Stimulated activated CD4-positive, alpha-beta T cell treated with anti-CD3 and anti-CD28 coated beads, Interleukin-15, amount 100 ng/mL, for 1 hour (primary cell): ENCODE results near the gene DRAXIN.

Source experiments
- DNase-seq, 2 donors: peaks; one replicate each; pipeline ENCODE4 v3.0.0-alpha.2; 2020; ENCODE audit warnings: low read depth in 1 of 2, low spot score in 1 of 2

The DRAXIN gene

DNA sequence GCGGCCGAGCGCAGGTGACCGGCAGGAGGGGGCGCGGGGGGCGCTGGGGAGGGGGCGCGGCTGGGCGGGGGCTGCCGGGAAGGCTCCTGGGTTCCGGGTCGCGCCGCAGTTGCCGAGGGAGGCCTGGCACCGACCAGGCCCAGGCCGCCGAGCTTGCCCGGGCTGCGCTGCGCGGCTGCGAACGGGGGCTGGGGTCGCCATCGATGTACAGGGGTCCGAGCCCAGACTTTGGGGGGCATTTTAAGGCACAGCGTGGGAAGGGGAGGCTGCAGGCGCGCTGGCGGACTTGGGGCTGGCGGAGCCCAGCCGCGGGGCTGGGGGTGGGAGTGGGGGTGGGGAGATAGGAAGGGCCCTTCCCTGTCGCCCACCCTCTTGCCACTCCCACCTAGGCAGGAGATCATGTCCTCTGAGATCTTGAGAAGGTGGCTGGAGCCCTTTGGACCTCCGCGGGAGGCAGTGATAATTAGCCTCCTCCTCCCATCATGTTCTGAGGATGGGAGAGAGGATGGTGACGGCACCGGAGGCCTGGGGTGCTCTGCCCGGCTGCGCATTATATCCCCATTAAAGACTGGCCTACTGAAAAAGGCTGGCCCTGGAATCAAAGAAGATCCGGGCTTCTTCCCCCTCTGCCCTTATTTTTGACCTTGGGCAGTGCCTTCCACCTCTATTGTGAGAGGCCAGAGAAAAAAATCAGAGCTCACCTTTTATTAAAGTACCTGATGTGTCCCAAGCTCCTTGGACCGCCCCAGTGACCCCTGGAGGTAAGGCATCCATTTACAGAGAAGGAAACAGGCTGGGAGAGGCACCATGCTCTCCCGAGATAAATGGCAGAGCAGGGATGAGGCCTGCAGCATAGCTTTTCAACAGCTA, 36.3 kb upstream of the DRAXIN start:
- DNase-seq, result no peak

- DNase-seq, result no peak
Measured at GRCh38 chr1:11657654-11658053, 33.9 kb upstream of the DRAXIN start.

GRCh38 chr1:11658542-11658941, 33.0 kb upstream of the DRAXIN start:
- no peak for DNase-seq

- no peak for DNase-seq
Measured at GRCh38 chr1:11659748-11660147, 31.8 kb upstream of the DRAXIN start.

DNA sequence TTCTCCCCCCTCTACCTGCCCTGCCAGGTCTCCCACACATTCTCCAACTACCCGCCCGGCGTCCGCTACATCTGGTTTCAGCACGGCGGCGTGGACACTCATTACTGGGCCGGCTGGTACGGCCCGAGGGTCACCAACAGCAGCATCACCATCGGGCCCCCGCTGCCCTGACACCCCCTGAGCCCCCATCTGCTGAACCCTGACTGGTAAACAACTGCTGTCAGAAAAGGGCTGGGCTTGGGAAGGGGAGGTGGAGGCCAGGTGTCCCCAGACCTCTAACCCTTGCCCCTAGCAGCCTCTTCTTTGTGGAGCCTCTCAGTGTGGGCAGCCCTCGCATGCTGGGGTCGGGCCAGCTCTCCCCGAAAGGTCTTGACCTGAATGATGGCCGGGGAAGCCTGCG, 30.4 kb upstream of the DRAXIN start:
- DNase-seq, result no peak

GRCh38 chr1:11664336-11665065, 27.0 kb upstream of the DRAXIN start:
- peak in 1 of 2 donors; percentile 46 for DNase-seq

DNA sequence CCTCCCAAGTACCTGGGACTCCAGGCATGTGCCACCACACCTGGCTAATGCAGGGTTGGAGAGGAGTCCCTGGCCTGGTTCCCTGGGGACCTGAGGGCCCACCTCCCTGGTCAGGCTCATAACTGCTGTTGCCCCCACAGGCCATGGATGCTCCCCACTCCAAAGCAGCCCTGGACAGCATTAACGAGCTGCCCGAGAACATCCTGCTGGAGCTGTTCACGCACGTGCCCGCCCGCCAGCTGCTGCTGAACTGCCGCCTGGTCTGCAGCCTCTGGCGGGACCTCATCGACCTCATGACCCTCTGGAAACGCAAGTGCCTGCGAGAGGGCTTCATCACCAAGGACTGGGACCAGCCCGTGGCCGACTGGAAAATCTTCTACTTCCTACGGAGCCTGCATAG, 23.0 kb upstream of the DRAXIN start:
- no peak for DNase-seq

GRCh38 chr1:11670747-11671146, 20.8 kb upstream of the DRAXIN start:
- DNase-seq, result no peak

- DNase-seq, result no peak
Measured at GRCh38 chr1:11671205-11671543, 20.3 kb upstream of the DRAXIN start.

DNA sequence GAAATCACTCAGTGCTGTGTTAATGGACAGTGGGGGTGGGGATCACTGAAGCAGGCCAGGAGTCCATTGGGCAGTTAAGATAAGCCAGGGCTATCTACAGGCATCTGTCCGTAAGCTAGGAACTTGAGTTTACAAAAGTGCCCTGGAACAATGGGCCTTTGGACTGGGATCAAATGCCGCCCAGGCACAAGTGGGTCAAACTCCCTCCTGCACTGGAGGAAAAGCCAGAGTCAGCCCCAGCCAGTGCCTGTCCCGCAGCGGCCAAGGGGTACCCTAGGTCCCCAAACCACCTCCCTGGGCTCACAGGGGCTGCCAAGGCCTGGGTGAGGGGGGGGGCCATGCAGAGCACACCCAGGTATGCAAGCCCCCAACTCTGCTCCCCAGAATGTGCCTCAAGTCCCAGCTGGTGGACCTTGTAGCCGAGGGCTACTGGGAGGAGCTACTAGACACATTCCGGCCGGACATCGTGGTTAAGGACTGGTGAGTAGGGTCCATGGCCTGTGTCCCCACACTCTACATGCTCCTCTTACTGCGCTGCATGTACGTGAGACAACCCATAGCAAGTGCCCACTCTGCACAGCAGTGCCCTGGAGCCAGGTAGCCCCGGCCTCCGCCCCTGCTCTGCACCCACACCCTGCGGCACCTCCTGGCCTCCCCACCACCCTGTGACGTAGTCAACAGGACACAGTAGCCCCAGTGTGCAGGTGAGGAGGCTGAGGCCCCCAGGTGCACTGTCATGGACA, 19.8 kb upstream of the DRAXIN start:
- no peak for DNase-seq

DNA sequence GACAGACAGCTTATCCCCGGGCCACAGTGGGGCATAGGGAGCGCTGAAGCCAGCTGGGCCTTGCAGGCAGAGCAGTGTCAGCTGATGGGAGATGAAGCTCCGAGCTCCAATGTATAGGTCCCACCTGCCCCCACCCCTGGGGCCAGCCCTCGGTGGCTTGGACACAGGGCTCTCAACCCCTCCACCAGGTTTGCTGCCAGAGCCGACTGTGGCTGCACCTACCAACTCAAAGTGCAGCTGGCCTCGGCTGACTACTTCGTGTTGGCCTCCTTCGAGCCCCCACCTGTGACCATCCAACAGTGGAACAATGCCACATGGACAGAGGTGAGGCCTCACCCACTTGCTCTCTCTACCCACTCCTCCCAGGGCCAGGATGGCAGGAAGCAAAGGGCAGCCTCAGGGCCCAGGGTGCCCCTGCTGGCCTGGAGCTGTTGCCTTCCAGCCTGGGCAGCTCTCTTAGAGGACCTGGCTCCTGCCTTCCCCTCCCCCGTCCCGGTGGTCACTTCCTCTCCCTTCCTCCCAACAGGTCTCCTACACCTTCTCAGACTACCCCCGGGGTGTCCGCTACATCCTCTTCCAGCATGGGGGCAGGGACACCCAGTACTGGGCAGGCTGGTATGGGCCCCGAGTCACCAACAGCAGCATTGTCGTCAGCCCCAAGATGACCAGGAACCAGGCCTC, 18.3 kb upstream of the DRAXIN start:
- DNase-seq, result no peak

DNA sequence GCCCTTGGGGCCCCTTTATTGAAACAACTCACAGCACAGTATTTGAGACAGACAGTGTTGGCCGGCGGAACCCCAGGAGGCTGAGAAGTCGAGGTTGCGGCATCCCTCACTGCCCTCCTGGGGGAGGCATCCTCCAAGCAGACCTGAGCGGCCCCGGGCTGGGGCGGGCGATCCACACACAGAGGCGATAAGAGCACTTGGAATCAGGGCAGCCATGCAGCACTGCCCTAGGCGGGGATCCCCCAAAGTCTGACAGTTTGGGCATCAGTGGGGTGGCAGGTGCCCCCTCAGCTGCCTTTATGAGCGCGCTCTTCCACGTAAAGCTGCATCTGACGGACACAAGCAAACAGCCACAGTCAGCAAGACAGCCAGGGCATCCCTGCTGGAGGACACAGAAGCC, 17.0 kb upstream of the DRAXIN start:
- no peak for DNase-seq

DNA sequence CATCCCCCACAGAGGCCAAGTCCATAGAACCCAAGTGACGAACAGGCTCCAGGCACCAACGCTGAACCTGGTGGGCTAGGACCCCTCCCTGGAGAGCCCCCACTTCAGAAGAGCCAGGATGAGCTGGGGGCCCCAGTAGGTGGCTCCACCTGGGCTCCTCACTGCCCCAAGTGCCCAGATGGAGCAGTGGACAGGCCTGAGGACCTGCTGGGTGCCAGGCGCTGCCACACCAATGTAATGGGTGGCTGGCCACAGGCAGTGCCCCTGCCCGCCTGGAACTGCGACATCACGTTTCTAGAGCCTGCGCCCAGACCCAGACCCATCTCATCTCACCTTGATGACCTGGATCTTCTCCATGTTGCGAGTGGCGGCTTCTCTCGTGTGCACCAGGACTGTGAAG, 16.2 kb upstream of the DRAXIN start:
- DNase-seq, result no peak

GRCh38 chr1:11676386-11677103, 15.0 kb upstream of the DRAXIN start:
- no peak for DNase-seq

GRCh38 chr1:11678442-11678841, 13.1 kb upstream of the DRAXIN start:
- no peak for DNase-seq

GRCh38 chr1:11680270-11681070, 11.0 kb upstream of the DRAXIN start:
- DNase-seq, result peak in 1 of 2 donors; percentile 12

- DNase-seq, result peak; percentile 84 to 91
Measured at GRCh38 chr1:11681071-11681771, 10.3 kb upstream of the DRAXIN start, which contains the start of gene MAD2L2. MAD2L2 (minus strand) TSS chr1:11681148; CDS start chr1:11680601, 547 bp downstream.

DNA sequence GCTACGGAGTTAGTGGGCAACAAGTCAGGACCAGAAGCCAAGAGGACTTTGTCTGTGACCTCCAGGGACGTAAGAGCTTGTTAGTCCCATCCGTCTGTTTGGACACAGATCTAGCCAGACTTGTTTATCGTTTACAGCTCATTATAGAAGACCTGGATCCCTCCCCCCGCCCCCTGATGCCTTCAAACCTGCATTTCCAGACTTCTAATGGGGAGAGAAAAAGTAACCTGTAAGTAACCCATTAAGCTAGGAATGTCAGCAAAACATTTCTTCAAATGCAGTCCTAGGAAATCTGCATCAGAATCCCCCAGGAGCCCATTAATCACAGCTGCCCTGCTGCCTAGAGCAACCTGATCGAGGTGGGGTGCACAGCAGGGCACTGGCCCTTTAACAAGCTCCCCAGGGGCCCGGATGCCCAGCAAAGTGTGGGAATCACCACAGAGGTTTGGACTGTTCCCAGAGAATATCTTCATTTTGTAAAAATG, 9.2 kb upstream of the DRAXIN start:
- DNase-seq, result no peak

DNA sequence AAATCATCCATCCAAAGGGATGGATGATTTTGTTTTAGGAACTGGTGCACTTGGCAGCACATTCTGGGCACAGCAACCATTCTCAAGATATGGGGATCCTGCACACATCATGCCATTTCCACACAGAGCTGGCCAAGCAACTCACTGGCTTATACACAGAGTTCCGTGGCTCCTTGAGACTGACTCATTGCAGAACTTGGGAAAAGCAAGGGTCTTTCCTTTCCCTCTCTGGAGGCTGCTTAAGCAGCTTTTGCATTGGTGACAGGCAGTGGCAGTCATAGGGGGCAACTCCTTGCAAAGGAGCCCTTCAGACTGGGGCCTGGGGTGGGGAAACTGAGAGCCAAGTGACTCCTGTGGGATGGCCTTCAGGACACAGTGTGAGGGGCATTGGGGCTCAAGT, 8.7 kb upstream of the DRAXIN start:
- DNase-seq, result no peak
